ENCODE measurements around the gene ADCY5.

GRCh38 chr3:123442908-123443307 lies 6.0 kb downstream of the ADCY5 start:
- TF ChIP-seq ZNF274 (IDR thresholded peaks at IDR 0.05; ENCODE audit: low read depth, low read length): no peak
- TF ChIP-seq YY1 (IDR thresholded peaks at IDR 0.05; ENCODE audit: insufficient read depth, insufficient read length): no peak
- TF ChIP-seq SUZ12 (IDR thresholded peaks at IDR 0.05; ENCODE audit: extremely low read depth, insufficient read depth, insufficient read length): no peak

Measured in NT2/D1 (cell line).